RPMI7951 (cell line): ENCODE measurements around the gene PPP6R2. TPM values are rescaled to one million over a fixed set of nuclear protein-coding genes. Genes with fewer than 3 reads are reported as not detected.
"Not testable (repeated sequence)": the region's sequence is repeated elsewhere in the genome, so short reads cannot be mapped to it uniquely, and the experiment has no call there.

Experiments used
- DNase-seq: peaks from one replicate; pipeline ENCODE4 v3.0.0-alpha.2; 2012; ENCODE audit warnings: low read depth
- total RNA-seq: library from RNA; depleted of rRNA; stranded (reverse); fragments of >200 nt; shearing (Covaris generic); gene quantifications from 2 replicates; pipeline ENCODE4 v1.2.3, GENCODE V29; 2014

Gene PPP6R2
- total RNA-seq, 1 experiment from 2014 or later = 15.3 TPM

DNA sequence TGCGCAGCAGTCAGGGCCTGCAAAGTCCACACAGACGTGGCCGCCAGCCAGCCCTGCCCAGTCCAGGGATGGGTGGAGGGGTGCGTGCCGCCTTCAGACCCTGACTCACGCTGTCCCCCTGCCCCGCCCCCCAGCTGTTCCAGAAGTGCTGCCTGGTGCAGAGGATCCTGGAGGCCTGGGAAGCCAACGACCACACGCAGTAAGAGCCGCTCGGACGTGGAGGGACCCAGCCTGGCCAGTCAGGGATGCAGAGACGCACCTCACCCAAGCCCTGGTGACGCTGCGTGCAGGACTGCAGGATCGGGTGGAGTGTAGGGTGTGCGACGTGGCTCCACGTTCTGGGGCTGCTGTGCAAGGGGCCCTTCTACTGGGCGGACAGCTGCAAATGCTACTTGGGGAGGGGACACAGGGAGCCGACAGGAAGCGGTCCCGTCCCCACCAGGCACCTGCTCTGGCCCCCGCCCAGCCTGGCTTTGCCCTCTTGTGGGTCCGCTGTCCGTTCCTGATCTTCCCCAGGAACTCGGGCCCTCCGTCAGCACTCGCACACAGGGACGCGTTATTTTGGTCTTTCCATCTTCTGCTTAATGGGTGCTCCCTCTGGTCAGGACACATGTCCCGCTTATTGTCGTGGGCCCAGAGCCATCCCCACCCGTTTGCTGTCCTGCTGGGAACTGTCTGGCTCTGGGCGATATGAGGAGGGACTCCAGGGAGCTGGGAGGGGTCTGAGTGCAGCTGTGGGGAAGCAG lies 89.2 kb downstream of the PPP6R2 start:
- no peak for DNase-seq

- not testable (repeated sequence) for DNase-seq
Observed at GRCh38 chr22:50432877-50433510, 89.9 kb downstream of the PPP6R2 start.

DNA sequence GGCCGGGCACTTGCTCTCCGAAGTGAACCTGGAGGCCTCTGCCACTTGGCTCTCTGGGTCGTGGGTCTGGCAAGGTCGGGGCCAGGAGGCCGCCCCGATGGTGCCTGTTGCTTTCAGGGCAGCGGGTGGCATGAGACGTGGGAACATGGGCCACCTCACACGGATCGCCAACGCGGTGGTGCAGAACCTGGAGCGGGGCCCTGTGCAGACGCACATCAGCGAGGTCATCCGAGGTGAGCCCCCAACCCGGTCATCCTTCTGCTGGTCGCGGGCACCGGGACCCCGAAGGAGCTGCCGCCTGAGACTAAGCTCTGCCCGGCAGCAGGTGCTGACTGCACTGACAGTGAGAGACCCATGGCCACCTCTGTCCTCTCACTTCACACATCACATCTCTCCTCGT lies 91.7 kb downstream of the PPP6R2 start:
- no peak for DNase-seq

- no peak for DNase-seq
Observed at GRCh38 chr22:50435291-50436014, 92.3 kb downstream of the PPP6R2 start.

GRCh38 chr22:50436015-50436830 lies 93.1 kb downstream of the PPP6R2 start:
- DNase-seq = no peak

- DNase-seq = no peak
Observed at GRCh38 chr22:50436841-50437341, 93.8 kb downstream of the PPP6R2 start.

GRCh38 chr22:50437511-50438304 lies 94.6 kb downstream of the PPP6R2 start:
- DNase-seq = no peak

- DNase-seq = no peak
Observed at GRCh38 chr22:50438305-50439275, 95.5 kb downstream of the PPP6R2 start.

GRCh38 chr22:50439314-50439870 lies 96.3 kb downstream of the PPP6R2 start:
- DNase-seq = no peak

- DNase-seq = no peak
Observed at GRCh38 chr22:50439871-50440331, 96.8 kb downstream of the PPP6R2 start.

GRCh38 chr22:50440544-50441249 lies 97.6 kb downstream of the PPP6R2 start:
- DNase-seq = no peak

- no peak for DNase-seq
Observed at GRCh38 chr22:50441428-50441993, 98.4 kb downstream of the PPP6R2 start.

DNA sequence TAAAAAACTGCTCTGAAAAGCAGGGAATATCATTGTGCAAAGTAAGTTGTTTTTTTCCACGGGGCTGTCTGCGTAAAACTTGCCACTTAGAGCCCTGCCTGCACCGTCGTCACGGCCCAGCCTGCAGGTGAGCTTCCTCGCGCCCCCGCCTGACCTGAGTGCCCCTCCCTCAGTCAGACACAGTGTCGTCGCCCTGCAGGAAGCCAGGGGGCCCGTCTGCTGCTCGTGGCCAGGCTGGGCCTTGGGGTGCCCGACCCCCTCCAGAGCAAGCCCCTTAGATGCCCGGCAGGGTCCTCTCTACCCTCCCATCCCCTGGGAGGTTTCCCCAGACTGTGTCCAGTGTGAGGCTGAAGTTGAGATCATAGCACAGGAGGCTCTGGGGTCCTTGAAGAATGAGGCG lies 100.1 kb downstream of the PPP6R2 start:
- DNase-seq = no peak

DNA sequence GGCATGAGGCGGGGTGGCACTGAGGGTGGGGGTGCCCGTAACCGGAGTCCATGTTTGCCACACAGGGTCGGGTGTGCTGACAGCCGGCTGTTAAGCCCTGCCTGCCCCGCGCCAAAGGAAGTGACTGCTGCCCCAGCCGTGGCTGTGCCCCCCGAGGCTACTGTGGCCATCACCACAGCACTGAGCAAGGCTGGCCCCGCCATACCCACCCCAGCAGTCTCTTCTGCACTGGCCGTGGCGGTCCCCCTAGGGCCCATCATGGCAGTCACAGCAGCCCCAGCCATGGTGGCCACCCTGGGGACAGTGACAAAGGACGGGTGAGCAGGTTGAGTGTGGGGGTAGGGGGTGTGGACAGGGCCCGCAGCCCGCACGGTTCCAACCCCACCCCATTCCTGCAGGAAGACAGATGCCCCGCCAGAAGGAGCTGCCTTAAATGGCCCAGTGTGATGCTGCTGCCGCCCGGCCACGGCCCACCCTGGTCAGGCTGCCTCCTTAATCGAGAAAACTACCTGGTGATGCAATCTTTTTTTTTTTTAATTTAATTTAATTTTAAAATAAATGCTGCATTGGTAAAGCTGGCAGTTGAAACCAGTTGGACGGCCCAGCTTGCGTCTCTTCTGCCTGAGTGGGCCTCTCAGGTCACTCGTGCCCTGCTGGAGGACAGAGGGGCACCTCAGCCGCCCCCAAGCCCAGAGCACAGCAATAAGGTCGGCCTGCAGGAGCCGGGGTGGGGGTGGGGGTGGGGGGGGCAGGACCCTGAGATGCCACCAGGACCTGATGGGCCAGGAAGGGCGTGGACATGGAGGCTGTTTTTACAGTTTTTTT lies 100.9 kb downstream of the PPP6R2 start:
- no peak for DNase-seq

DNA sequence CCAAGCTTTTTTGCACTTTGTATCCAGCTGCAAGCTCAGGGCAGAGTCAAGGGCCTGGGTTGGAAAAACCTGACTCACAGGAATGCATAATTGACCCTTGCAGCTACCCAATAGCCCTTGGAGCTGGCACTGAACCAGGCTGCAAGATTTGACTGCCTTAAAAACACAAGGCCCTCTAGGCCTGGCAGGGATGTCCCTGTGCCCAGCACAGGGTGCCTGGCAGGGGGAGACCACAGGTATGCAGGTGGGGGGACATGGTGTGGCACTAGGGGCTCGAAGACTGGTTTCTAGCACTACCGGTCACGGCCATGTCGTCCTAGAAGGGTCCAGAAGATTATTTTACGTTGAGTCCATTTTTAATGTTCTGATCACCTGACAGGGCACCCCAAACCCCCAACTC lies 101.5 kb downstream of the PPP6R2 start:
- peak; percentile 54 for DNase-seq

GRCh38 chr22:50445071-50445879 lies 102.1 kb downstream of the PPP6R2 start:
- no peak for DNase-seq
